Smooth muscle cell of the brain vasculature (primary cell): ENCODE measurements around the gene DNAJB12.
"Not testable (repeated sequence)": the region's sequence is repeated elsewhere in the genome, so short reads cannot be mapped to it uniquely, and the experiment has no call there.

Source experiments
- DNase-seq: peaks from one replicate; pipeline ENCODE4 v3.0.0-alpha.2; 2012; ENCODE audit warnings: low read depth, low spot score

The DNAJB12 gene

DNA sequence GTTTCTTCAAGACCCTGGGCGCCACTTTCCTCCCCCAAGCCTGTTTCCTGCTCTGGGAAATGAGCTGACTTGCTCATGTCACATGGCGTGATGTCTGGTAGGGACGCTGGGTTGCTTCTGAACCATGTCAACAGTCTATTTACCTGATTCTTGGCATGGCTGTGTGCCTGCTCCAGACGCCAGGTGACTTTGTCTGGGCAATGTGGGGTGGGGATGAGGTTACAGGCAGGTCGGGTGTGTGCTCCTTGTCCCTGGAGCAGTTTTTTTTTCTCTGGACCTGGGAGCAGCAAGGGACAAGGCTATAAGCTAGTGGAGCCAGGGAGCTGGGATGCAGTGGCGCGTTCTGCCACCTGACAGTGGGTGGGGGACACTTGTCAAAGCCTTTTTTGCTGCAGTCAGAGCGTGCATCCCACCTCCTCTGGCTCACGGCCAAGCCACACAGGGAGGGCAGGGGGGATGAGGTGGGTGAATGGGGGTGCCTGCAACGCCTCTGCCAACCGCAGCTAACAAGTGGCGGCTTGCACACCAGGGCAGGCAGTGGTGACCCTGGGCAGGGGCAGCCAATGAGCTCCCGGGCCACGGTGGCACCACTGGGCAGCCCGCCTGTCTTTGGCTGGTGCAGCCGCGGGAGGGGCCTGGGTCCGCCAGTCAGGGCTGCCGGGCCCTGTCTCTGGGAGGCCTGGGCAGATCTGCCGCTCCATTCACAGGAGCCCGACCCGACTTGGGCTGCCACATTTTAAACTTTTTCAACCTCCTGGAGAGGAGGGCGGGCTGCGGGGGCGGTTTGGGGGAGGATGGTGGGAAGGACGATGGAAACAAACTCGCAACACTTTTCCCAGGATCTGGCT, 22.9 kb downstream of the DNAJB12 start:
- no peak for DNase-seq

DNA sequence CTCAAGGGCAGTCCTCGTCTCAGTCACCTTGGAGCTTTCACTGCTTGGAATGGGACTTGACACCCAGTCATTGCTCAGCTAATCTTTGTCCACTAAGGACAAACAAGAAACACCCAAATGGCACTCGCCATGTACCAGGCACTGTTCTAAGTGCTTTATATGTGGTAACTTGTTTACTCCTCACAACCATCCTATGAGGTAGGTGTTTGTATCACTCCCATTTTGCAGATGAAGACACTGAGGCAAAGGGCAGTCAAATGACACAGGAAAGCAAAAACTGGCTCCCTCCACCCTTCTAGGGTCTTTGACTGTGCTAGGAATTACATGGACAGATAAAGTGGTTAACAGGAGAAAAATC, 24.7 kb downstream of the DNAJB12 start:
- no peak for DNase-seq

DNA sequence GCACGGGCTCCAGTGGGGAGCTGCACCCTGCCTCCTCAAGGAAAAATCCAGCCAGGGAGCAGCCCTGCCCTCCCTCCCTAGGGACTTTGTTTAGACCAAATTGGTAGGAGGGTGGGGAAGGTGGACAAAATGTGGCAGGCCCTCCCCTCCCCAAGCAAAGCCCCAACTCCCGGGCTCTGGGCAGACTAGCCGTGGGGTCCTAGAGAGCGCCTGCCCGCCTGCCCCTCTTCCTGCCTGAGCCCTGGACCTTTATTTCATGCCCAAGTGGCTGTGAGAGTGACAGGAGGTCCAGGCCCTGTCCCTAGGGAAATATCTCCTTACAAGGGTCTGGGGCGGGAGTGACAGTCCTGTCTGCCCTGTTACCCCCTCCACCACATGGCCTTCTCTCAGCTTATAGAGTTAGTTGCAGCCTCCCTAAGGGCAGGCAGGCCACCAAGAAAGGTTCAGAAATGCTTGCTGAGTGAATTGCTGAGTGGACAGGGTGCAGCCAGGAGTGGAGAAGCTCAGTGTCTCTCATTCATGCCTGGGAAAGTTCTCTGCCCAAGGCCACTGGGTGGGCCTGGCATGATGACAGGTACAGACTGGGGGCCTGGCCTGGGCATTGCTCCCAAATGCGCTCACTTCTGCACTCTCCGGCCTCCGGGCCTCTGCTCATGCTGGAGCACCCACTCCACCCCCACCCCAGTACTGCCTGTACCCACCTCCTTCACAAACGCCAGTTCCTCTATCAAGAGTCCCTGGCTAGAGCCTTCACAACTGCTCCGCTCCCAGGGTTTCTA, 25.2 kb downstream of the DNAJB12 start:
- no peak for DNase-seq

DNA sequence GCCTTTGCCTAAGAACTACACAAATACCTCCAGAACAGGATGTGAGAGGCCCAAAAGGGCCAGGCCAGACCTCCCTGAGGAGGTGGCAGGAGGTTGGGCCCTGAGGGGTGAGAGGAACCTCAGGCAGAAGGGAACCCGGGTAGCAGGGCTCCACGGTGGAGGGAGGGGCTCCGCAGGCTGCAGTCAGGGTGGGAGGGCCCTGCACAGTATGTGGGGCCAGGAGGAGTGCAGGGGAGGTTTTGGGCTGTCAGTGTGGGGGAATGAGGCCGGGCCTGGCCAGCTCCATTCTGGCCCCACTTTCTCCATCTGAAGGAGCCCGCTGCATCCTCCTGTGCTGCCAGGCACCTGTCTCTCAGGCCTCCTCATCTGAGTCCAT, 25.9 kb downstream of the DNAJB12 start:
- no peak for DNase-seq

DNA sequence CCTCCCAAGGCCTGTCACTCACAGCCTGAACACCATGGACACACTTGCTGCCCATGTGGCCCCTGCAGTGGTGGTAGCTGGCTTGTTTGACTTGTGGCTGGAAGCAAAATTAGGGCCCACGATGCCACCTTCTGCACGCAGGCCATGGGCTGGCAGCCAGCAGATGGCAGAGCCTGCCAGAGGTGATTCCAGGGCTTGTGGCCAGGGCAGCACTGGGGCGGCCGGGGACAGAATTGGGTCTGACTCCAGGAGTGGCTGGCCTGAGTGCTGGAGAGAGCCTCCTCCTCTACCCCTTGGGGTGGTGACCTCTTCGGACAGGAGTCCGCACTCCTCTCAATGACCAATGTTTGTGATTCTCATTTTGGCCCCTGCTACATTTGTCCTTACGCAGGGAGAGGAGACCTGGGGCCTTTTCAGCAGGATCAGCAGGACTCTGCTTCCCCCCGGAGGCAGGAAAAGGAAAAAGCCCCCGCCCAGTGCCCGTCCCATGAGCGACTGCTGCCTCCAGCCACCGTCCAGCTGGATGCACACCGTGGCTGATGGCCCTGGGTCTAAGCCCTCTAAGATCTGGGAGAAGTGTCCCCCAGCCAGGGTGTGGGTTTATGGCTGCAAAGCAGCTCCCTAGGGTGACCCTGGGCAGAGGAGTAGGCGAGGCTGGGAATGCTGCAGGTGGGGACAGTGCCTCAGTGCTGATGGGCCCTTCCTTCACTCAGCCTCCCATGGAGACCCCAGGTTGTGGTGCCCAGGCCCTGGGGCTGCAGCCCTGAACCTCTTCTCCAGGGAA, 26.5 kb downstream of the DNAJB12 start:
- DNase-seq, result no peak

DNA sequence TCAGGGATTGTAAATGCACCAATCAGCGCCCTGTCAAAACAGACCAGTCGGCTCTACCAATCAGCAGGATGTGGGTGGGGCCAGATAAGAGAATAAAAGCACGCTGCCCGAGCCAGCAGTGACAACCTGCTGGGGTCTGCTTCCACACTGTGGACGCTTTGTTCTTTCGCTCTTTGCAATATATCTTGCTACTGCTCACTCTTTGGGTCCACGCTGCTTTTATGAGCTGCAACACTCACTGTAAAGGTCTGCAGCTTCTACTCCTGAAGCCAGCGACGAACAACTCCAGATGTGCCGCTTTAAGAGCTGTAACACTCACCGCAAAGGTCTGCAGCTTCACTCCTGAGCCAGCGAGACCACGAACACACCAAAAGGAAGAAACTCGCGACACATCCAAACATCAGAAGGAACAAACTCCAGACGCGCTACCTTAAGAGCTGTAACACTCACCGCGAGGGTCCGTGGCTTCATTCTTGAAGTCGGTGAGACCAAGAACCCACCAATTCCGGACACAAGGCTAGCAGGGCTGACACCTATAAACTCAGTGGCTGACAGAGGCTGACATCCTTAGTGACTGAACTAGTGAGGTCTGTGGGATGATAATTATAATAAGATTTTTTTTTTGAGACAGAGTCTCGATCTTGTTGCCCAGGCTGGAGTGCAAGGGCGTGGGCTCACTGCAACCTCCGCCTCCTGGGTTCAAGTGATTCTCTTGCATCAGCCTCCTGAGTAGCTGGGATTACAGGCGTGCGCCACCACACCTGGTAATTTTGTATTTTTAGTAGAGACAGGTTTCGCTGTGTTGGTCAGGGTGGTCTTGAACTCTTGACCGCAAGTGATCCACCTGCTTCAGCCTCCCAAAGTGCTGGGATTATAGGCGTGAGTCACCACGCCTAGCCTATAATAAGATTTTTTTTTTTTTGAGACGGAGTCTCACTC, 27.8 kb downstream of the DNAJB12 start:
- DNase-seq, result not testable (repeated sequence)

DNA sequence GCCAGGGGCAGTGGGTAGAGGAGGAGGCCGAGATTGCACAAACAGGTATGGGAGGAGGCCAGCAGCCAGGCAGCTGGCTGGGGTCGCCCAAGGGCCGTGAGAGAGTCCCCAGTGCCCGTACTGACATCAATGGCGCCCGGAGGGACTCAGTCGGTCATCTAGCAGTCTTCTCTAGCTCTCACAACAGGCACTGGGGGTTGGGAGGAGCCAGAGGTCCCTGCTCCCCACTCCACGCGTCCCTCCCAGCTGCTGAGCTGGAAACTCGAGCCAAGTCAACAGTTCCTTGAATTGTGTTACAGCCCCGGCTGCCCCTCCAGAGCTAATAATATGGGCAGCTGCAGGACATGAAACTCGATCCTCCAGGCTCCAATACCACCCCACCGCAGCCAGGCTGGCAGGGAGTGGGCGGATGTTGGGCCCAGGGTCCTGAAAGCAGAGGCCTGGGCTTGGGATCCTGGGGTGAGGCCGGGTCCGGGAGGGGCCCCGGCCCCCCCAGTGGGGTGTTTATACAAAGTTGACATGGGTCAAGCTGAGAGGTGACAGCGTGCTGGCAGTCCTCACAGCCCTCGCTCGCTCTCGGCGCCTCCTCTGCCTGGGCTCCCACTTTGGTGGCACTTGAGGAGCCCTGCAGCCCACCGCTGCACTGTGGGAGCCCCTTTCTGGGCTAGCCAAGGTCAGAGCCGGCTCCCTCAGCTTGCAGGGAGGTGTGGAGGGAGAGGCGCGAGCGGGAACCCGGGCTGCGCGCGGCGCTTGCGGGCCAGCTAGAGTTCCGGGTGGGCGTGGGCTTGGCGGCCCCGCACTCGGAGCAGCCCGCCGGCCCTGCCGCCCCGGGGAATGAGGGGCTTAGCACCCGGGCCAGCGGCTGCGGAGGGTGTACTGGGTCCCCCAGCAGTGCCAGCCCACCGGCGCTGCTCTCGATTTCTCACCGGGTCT, 29.2 kb downstream of the DNAJB12 start:
- not testable (repeated sequence) for DNase-seq

DNA sequence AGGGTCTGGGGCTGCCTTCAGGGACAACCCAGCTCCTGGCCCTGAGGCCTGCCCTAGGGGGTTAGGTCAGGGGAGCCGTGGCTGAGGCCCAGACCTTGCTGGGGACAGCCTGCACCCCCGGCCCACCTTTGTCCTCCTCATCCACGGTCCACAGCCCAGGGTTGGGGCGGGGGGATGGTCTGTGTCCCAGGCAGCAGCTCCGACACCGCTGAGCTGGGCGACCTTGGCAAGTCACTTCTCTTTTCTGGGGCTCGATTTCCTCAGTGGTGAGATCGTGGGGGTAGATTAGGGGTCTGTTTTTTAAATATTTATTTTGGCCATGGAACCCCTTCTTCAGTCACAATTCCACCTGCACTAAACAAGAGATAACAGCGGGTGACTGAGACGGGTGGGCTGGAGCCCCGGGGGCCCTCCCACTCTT, 30.9 kb downstream of the DNAJB12 start:
- no peak for DNase-seq

DNA sequence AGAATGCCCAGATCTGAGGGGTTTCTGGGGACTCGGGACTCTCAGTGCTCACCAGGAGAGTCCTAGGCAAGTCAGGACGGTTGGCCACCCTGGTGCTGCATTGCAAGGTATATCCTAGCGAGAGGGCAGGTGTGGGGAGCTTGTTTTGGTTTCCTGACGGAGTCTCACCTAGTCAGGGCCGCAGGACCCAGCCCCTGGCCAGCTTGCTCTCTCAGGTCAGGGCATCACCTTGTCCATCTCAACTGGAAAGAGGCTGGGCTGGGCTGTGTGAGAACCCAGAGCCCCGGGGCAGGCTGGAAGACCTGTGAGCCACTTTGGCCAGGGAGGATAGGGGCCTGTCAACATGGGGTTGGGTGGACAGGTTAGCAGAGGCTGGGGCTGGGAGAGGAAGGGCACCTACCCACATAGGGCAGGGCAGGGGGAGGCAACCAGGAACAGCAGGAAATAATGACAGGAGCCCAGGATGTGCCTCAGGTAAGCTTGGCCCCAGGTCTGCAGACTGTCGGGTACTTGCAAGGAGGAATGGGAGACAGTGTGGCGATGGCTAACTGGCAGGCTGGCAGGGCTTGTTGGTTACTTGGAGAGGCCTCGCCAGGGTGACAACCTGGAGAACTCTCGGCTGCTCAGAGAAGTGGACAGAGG, 31.5 kb downstream of the DNAJB12 start:
- DNase-seq, result no peak

DNA sequence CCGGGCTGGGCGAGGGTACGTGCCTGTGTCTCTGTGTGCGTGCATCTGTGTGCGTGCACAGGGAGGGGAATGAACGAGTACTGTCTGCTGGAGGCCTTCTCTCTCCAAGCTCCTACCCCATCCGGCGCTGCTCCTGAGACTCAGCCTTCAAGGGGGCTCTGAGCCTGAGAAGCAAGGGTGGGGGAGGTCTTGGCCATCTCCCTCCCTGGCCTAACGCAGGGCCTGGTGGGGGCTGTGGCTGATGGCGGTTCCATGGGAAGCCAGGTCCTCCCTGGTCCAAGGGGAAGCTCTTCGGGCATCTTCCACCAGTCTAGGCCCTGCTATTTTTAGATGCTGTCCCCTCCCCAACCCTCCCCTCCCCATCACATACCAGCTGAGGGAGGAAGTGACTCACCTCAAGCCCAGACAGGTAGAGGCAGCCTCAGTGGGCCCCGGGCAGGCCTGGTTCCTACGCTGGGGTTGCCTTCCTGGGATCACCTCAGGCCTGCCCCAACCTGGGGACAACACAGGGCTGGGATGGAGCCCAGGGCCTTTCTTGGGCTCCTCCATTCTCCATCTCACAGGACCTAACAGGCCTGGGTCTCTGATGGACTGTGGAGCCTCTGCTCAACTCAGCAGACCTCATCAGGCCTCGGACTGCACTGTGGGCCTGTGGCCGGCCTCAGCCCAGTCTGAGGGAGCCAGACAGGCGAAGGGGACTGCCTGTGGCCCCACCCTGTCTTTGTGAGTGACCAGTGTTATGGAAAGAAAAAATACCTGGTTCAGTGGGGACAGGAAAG, 32.2 kb downstream of the DNAJB12 start:
- no peak for DNase-seq

DNA sequence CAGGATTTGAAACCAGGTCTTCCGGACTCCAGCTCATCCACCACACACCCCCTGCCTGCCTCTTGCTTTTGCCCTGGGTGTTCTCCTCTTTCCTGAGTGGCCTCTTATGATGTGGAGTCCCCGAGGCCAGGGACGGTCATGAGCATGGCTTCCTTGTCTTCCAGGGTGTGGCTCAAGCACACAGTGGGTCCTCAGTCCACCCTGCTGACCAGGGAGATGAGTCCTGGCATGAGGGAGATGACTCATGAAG, 32.8 kb downstream of the DNAJB12 start:
- no peak for DNase-seq

DNA sequence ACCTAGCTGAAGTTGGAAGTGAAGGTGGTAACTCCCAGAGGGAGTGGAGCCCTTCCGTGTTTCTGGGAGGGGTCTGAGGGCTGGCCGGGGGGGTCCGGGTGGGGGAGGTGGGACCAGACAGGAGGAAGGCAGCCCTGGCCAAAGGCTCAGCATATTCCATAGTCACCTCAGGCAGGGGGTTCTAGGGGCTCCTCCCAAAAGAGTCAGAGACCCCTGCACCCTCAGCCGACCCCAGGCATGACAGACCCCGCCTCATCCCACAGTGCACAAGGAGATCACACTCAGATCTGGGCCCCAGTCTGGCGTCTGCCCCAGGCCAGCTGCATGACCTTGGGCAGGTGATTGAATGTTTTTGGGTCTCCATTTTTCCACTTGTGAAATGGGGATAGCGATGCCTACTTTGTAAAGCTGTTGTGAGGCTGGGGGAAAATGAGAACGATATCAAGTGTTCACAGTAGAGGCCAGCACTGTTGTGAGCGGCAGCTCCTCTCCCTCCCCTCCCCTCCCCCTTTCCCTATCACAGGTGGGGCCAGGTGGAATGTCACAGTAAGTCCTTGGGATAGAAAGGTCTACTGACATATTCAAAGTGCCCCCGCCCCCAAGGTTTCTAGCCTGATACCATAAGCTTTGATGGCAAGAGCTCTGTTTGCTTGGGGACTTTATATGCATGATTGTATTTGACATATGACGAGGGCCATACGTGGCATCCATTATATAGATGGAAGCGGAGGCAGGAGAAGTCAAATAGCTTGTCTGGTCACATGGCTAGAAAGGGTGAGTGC, 33.3 kb downstream of the DNAJB12 start:
- no peak for DNase-seq

DNA sequence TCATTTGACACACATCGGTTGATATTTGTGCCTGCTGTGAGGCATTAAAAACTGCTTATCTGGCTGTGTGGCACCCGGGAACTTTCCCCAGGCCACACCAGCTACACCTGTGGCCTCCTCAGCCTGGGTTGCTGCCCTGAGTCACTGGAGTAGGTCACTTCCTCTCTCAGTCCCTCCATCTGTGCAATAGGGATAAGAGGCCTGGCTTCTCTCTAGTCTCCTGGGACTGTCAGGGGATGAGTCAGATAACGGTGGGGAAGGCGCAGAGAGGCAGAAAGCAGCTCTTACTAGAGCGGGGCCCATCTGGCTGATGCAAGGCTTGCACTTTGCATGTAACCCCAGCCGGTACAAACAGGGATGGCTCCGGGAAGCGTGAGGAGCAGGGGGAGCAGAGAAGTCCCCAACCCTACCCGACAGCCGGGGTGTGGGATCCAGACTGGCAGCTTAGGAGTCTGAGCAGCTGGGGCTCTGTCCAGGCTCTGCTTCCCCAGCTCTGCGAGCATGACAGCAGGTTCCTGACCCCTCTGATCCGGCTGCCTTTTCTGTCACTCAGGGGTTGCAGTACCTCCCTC, 34.0 kb downstream of the DNAJB12 start:
- DNase-seq, result peak; percentile 93

DNA sequence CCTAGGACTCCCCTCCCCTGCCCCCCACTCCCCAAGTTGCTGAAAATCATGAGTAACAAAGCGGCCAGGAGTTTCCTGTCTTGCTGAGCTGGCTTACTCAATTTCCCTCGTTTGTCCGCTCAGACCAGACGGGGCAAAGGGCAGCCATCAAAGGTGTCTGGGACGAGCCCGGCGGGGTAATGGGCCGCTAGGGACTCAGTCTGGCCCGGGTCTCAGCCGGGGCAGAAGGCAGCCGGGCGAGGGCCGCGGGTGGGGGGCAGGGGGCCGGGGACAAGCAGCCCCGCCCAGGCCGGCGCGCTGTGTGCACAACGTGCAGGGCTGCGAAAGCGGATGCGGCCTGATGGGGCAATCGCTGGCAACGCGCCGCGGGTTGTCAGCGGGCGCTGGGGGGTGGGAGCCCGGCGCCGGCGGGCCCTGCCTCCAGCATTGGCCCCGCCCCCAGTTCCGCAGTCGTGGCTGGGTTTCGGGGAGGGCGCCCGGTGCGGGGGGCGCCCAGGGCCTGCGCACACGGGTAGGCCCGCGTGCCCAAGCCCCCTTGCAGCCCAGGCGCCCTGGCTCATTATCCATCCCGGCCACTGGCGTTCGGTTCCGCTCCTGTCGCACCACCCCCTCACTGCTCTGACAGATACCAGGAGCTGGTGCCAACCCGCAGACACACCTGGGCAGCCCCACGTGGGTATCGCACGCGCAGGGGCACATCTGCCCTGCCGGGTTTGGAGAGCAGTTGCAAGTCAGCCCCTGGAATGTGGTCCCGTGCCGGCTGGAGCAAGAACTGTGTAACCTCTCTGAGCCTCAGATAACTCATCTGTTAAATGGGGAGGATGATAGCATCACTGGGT, 35.1 kb downstream of the DNAJB12 start:
- no peak for DNase-seq

DNA sequence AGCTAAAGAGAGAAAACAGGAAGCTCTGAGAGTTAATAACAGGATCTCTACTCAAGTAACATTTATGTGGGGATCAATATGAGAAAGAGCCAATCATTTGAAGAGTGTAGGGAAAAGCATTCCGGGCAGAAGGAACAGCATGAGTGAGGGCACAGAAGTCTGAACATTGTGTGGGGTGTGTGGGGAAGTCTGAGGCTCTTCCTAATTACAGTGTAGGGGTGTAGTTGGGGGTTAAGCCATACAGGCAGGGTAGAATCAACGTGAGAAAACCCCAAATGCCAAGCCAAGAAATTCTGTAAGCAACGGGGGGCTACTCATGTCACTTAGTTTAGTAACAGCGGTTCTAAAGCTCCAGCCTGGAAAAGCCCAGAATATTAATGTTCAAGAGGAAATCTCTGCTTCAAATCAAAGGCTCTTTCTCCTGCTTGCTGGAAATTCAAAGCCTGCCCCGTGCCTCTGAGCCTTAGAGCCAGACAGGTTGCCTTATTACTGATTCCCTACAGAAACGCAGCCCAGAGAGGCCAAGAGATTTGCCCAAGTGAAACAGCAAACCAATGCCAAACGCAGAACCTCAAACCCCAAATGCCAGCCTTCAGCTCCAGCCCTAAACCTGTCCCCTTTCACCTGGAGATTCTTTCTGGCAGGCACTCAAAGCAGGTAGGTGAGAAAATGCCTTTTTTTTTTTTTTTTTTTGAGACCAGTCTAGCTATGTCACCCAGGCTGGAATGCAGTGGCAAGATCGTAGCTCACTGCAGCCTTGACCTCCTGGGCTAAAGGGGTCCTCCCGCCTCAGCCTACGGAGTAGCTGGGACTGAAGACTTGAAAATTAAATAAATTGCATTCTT, 36.1 kb downstream of the DNAJB12 start:
- no peak for DNase-seq
